Raji (cell line): ENCODE data around the gene RALBP1.

Experiments used
- POLR2A ChIP-seq: IDR thresholded peaks from 2 replicates; pipeline ENCODE4 v1.6.1; 2011; ENCODE audit warnings: low read depth, low read length, control low read depth; ENCODE audit not compliant: insufficient read depth

The RALBP1 gene

DNA sequence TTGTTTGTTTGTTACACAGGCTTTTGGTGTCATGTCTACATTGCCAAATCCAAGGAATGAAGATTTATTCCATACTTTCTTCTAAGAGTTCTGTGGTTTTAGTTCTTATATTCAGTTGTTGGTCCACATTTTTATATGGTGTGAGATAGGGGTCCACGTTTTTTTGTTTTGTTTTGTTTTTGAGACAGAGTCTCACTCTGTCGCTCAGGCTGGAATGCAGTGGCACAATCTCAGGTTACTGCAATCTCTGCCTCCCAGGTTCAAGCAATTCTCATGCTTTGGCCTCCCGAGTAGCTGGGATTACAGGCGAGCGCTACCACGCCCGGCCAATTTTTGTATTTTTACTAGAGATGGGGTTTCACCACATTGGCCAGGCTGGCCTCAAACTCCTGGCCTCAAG lies 8.2 kb downstream of the RALBP1 start:
- no peak for TF ChIP-seq POLR2A

DNA sequence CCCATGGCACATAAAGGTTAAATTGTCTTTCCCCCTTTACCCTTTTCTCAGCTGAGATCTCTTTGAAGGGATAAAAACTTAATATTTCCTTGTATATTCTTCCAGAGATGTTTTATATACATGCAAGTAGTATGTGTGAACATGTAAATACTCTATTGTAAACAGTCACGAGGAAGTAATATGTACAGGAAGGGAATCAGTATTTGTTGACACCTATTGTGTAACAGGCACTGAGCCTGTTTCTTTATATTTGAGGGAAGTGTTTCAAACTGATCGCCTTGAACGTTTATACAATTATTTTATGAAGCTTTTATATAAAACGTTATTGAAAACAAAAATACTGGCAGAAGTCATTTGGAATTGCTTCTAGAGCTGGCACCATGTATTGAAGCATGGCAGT lies 13.2 kb downstream of the RALBP1 start:
- no peak for TF ChIP-seq POLR2A

DNA sequence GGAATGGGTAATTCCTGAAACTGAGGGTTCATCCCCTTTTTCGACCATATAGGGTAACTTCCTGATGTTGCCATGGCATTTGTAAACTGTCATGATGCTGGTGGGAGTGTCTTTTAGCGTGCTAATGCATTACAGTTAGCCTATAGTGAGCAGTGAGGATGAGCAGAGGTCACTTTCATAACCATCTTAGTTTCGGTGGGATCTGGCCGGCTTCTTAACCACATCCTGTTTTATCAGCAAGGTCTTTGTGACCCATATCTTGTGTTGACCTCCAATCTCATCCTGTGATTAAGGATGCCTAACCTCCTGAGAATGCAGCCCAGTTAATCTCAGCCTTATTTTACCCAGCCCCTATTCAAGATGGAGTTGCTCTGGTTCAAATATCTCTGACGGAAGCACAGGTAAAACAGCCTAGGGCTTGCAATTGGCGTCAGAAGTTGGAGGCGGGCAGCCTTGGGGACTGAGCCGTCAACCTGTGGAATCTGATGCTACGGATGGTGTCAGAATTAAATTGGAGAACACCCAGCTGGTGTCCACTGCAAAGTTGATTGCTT lies 19.5 kb downstream of the RALBP1 start:
- no peak for TF ChIP-seq POLR2A

- TF ChIP-seq POLR2A = no peak
Measured at GRCh38 chr18:9495465-9495864, 20.2 kb downstream of the RALBP1 start.

DNA sequence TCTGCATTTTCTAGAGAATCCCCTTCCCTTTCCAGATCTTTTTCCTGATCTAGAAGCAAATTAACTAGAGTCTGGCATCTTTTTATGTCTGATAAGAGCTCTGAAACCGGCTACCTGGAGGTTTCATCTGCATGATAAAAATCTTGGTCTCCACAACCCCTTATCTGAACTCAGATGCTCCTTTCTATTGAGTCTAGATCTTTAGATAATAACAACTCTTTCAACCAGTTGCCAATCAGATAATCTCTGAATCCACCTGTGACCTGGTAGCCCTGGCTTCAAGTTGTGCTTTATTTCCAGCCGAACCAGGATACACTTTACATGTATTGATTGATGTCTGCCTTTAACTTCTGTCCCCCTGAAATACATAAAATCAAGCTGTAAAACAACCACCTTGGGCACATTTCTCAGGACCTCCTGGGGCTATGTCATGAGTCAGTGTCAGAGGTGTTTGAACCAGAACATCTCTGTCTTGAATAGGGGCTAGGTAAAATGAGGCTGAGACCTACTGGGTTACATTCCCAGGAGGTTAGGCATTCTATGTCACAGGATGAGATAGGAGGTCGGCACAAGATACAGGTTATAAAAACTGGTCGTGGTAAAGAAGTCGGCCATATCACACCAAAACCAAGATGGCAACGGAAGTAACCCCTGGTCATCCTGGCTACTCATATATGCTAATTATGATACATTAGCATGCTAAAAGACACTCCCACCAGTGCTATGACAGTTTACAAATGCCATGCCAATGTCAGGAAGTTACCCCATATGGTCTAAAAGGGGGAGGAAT lies 20.8 kb downstream of the RALBP1 start:
- no peak for TF ChIP-seq POLR2A

- no peak for TF ChIP-seq POLR2A
Measured at GRCh38 chr18:9506046-9506792, 30.9 kb downstream of the RALBP1 start.

- no peak for TF ChIP-seq POLR2A
Measured at GRCh38 chr18:9507565-9508088, 32.3 kb downstream of the RALBP1 start.

GRCh38 chr18:9508446-9509025 lies 33.2 kb downstream of the RALBP1 start:
- TF ChIP-seq POLR2A = no peak

DNA sequence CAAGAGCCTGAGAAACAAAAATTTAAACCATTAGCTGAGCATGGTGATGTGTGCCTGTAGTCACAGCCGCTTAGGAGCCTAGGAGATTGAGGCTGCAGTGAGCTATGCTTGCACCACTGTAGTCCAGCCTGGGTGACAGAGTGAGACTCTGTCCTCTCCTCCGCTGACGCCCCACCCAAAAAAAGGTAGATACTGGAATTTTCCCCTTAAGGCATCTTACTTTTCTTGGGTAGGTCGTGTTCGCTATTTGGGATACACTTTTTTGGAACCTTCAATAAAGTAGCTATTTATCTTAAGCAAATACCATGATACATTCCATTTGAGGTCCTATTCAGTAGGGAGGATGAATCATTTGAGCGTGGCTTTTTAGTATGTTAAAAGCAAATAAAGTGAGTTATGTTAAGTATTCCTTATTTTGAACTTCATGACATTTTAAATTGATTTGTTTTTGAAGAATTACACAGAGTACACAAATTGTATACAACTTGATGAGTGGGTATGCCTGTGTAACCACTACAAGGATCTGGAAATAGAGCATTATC lies 38.7 kb downstream of the RALBP1 start:
- no peak for TF ChIP-seq POLR2A

DNA sequence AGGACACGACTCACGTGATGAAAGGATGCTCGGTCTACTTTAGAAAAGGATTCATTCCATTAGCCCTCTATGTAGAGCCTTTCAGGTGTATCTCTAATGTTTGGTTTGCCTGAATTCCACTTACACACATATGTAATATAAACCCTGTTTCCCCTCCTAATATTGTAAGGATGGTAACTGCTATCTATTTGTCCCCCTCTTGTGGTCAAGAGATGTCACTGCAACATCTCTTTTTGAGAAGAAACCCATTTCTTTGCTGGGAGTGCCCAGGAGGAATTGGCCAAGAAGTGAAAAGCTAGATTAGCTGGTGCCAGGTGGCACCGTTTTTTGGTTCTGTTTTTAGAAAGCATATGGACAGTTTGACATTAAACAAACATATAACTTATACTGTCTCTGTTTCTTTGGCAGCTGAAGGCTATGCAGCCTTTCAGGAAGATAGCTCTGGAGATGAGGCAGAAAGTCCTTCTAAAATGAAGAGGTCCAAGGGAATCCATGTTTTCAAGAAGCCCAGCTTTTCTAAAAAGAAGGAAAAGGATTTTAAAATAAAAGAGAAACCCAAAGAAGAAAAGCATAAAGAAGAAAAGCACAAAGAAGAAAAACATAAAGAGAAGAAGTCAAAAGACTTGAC lies 41.2 kb downstream of the RALBP1 start:
- no peak for TF ChIP-seq POLR2A

GRCh38 chr18:9517869-9518268 lies 42.6 kb downstream of the RALBP1 start:
- no peak for TF ChIP-seq POLR2A

DNA sequence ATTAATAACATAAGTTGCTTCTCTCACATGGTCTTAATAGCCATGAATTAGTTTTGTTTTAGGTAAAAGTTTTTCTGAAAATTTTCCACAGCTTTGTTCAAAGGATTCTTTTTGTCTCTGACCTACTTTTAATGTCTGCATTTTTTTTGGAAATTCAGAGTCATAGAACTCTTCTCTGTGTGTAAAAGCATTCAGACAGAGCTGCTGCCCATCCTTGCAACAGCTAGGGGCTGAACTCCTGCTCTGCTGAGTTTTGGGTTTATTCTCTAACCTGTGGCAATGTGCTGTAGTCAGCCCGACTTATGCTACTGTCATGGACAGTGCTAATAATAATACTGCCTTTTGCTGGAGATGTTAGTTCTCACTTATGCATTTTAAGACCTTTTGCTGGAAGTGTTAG lies 44.1 kb downstream of the RALBP1 start:
- TF ChIP-seq POLR2A = no peak

- TF ChIP-seq POLR2A = no peak
Measured at GRCh38 chr18:9520666-9521065, 45.4 kb downstream of the RALBP1 start.

GRCh38 chr18:9521770-9522169 lies 46.5 kb downstream of the RALBP1 start:
- no peak for TF ChIP-seq POLR2A

DNA sequence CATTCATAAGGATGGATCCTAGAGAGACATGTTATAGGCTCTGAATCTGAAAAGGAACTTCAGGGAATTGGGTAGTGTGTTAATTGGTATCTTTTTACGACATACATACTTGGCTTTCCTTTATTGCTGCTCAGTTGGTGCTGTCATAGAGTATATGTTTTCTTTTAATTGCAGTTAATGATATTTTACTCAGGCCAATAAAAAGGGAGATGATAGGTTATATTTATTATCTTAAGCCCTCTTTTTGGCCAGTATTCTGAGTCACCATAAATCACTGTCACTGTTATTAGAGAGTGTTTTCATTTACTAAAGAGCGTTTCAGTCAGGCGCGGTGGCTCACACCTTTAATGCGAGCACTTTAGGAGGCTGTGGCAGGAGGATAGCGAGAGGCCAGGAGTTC lies 47.6 kb downstream of the RALBP1 start:
- TF ChIP-seq POLR2A = no peak
